ENCODE results near the gene ABCB11.
A peak's percentile ranks its signal among the peaks of the same experiment; 100 is the strongest.
"Not testable (repeated sequence)": the region's sequence is repeated elsewhere in the genome, so short reads cannot be mapped to it uniquely, and the experiment has no call there.

ABCB11 gene

GRCh38 chr2:168926621-168927386 is 104.3 kb downstream of the ABCB11 start:
- DNase-seq: no peak

GRCh38 chr2:168920504-168921157 is 110.5 kb downstream of the ABCB11 start:
- DNase-seq: no peak

GRCh38 chr2:168916331-168916675 is 114.8 kb downstream of the ABCB11 start:
- no peak for DNase-seq

GRCh38 chr2:168915441-168916330 is 115.4 kb downstream of the ABCB11 start:
- no peak for DNase-seq

GRCh38 chr2:168913495-168913894 is 117.6 kb downstream of the ABCB11 start:
- DNase-seq: no peak

GRCh38 chr2:168912901-168913369 is 118.2 kb downstream of the ABCB11 start:
- DNase-seq: peak; percentile 73

- DNase-seq: no peak
These were observed 118.7 kb downstream of the ABCB11 start for GRCh38 chr2:168912466-168912865.

- no peak for DNase-seq
These were observed 120.8 kb downstream of the ABCB11 start for GRCh38 chr2:168910330-168910729.

GRCh38 chr2:168907940-168908662 is 123.0 kb downstream of the ABCB11 start:
- no peak for DNase-seq

GRCh38 chr2:168904358-168904757 is 126.8 kb downstream of the ABCB11 start:
- no peak for DNase-seq

GRCh38 chr2:168903888-168904287 is 127.2 kb downstream of the ABCB11 start:
- DNase-seq: no peak

GRCh38 chr2:168901003-168901402 is 130.1 kb downstream of the ABCB11 start, which contains the start of gene G6PC2:
TSS of gene G6PC2 (plus strand) at chr2:168901291. CDS start at chr2:168901332, 41 bp downstream.
- DNase-seq: no peak

GRCh38 chr2:168897449-168897848 is 133.7 kb downstream of the ABCB11 start:
- DNase-seq: no peak

GRCh38 chr2:168896783-168897182 is 134.3 kb downstream of the ABCB11 start:
- no peak for DNase-seq

- no peak for DNase-seq
These were observed 135.4 kb downstream of the ABCB11 start for GRCh38 chr2:168895771-168896170.

GRCh38 chr2:168894720-168895119 is 136.4 kb downstream of the ABCB11 start:
- DNase-seq: no peak

GRCh38 chr2:168894101-168894500 is 137.0 kb downstream of the ABCB11 start:
- no peak for DNase-seq

GRCh38 chr2:168892327-168892726 is 138.8 kb downstream of the ABCB11 start:
- no peak for DNase-seq

GRCh38 chr2:168890006-168890782 is 140.9 kb downstream of the ABCB11 start, which contains the start of gene SPC25:
TSS of gene SPC25 (minus strand) at chr2:168890430. CDS start at chr2:168889519, 911 bp downstream.
- DNase-seq: peak; percentile 94

GRCh38 chr2:168889635-168890005 is 141.5 kb downstream of the ABCB11 start:
- DNase-seq: no peak

GRCh38 chr2:168884975-168885374 is 146.1 kb downstream of the ABCB11 start:
- DNase-seq: no peak

- DNase-seq: not testable (repeated sequence)
These were observed 149.0 kb downstream of the ABCB11 start for GRCh38 chr2:168882163-168882562.
